ENCODE data around the gene TLL2.

TLL2 gene

GRCh38 chr10:96505150-96506136 lies 8.3 kb downstream of the TLL2 start:
- no peak for DNase-seq

DNA sequence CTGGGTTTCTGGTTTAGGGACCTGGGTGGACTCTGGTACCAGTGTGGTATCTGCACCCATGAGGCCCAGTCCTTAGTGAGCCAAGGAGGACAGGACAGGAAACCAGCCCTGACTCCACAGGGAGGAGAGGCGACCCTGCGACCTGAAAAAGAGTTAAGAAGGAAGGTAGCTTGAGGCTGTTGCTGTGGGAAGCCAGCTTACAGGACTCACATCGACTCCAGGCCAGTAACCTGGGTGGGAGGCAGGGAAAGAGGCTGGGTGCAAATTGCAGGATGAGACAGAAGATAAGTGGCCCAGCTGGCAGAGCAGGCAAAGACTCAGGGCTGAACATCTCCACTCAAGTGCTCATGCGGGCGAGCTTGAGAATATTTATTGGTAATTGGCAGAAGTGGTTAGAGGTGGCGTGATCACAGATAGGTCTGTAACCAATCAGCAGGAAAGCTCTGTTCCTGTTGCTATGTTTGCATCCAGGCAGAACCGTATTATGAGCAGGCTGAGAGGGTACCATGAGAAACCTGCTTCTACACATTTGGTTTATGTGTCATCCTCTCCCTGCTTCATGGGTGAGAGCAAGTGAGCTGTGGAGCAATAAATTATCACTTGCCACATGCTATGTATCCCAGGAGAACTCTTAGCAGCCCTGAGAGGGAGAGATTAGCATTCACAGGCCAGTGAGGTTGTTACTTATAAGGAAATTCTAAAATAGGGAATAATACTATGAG lies 11.0 kb downstream of the TLL2 start:
- DNase-seq = peak; percentile 63

DNA sequence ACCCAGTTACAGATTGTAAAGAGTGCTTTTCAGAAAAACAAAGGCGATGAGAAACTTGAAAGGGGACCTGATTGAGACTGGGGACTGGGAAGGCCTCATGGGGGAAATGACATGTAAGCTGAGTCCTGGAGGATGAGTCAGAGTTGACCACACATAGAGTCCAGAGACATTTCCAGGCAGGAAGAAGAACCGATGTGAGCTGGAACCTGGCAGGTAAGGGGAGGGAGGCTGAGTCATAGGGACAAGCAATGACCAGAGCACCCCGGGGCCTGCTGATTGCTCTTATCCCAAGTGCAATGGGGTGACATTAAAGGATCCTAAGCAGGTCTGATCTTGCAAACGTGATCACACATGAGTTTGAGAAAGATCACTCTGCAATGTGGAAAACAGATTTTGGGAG lies 11.7 kb downstream of the TLL2 start:
- DNase-seq = no peak

GRCh38 chr10:96500519-96500918 lies 13.2 kb downstream of the TLL2 start:
- no peak for DNase-seq

GRCh38 chr10:96500050-96500449 lies 13.7 kb downstream of the TLL2 start:
- DNase-seq = no peak

- no peak for DNase-seq
These were observed 16.3 kb downstream of the TLL2 start for GRCh38 chr10:96497391-96497790.

DNA sequence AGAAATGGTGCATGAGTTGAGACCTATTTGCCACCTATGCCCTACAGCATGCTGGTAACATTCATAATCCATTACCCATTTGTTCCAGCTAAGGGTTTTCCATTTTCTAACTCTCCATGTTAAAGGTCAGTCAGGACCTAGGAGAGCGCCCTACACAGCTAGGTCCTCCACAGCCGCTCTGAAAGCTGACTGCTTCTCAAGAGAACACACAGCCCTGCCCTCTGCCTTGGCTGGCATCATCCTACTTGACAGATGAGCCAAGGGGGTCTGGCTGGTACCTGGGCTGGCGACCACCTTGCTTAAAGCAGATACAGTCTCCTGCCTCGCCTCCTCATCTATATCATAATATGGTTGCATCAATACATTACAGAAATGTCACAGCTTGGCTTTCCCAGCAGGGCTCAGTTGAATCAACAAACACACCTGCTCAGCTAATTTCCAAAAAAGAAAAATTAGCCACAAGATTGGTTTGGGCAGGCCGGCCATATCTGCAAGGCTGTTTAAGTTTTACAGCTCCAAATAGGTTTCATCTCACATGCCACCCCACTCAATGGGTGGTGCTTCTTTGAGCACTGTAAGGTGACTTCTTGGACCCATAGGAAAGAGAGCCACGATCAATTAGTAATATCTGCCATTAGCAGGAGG lies 17.3 kb downstream of the TLL2 start:
- no peak for DNase-seq

GRCh38 chr10:96495544-96495943 lies 18.2 kb downstream of the TLL2 start:
- no peak for DNase-seq

DNA sequence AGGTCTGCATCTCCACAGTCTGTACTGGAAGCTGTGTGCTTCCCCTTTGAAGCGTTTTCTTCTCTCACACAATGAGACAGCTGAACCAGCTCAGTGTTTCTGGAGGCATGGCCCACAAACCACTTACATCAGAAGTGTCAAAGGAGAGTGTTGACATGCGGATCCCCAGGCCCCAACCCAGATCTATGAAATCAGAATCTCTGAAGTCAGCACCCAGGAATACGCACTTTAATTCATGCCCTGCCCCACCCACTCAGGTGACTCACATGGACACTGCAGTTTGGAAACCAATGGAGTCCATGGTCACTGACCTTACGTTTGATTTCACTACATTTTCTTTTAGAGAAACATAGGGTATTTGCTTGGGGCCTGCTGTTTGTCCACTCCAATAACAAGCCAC lies 19.0 kb downstream of the TLL2 start:
- no peak for DNase-seq

DNA sequence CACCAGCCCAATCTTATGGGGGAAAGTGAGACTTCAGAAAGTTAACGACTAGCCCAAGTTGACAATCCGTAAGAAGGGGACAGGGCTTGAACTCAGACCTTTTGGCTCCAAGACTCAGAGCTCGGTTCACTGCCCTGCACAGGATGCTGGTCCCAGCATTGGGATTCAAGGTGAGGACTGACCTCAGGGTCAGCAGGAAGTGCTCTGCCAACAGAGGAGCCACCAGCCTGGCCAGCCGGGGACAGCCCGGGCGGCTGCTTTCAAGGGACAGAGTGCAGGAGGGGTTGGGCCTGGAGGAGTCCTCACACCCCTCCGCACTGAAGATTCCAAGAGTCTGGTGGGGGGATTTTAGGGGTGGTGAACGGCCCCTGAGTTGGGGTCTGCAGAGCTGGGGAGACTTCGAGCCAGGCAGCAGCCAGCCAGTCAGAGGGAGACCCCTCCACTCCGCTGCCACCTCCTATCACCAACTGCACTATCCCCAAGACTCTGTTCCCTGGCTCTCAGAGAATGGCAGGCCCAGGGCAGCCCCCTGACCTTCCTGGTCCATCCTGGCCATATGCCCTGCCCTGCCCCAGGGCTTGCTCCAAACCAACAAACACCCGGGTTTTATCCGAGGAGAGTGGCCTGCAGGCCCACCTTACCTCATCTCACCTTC lies 19.7 kb downstream of the TLL2 start:
- DNase-seq = no peak

DNA sequence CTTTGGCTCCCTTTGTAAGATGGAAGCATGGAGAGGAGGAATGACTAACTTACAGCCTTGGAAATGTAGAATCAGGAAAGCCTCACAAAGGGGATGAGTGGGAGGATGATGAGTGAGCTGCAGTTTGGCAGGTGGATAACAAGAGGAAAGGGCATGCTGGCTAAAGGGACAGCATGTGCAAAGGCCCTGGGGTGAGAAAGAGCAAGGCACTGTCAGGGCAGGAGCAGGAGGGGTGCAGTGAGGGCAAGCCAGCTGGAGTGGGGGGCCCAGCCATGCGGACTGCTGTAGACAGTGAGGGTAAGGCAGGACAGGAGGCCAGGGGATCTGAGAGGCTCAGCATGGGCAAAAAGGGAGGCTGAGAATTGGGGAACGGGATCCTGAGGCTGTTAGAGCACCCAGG lies 20.5 kb downstream of the TLL2 start:
- DNase-seq = no peak

DNA sequence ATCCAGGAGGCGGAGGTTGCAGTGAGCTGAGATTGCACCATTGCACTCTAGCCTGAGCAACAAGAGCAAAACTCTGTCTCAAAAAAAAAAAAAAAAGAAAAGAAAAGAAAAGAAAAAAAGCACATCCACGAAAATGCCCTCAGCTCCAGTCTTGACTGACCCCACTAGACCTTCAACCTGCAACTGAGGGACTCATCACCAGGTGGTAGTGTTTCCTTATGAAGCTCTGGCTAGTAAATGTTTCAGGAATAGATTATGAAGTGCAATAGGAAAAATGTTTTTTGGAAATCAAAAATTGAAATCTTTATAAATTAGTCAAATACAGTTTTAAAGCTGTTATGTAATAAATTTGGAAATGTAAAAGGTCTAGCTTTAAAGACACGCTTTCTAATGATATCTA lies 22.4 kb downstream of the TLL2 start:
- no peak for DNase-seq

GRCh38 chr10:96488161-96488935 lies 25.4 kb downstream of the TLL2 start:
- DNase-seq = no peak

DNA sequence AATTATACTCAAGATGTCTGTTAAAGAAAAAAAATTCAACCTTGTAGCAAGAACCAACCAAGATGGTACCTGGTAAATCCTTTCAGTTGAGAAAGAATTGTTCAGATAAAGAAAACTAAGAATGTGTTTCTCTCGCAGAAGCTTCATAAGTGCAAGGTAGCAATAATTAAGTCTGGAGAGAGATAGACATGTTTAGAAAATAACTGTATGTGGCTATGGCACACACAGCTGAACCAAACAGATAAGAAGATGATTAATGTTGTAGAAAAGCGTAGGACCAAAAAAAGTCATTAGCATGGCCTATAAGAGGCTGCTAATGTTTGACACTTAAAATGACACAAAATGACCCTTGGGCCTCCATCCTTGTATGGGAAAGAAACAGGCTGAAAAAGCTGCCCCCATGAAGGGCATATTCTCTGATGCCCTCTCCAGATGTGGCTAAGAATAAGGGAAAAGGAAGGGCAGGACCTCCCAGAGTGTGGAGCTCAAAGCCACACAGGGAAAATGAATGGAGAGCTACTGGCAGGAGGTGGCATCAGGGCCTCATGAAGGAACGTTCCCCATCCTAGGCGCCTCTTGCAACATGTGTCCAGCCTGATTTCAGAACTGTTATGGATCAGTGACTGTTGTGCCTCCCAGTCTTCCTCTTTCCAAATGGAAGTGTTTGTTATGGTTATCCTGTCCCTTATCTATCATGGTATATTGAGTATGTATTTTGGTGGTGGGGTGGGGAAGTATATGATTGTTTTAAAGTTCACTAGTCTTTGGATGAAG lies 30.7 kb downstream of the TLL2 start:
- DNase-seq = no peak

DNA sequence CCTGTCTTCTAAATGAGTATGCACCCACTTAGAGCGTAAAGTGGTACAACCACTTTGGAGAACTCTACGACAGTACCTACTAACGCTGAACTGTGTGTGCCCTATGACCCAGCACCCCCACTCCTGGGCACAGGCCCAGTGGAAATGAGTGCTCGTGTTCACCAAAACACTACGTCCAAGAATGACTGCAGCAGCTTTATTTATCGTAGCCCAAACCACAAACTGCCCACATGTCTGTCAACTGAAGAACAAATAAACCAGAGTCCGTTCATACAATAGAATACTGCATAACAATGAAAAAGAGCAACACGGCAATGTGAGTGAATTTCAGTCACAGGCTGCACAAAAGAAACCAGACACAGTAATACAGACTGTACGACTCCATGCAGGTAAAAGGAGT lies 35.4 kb downstream of the TLL2 start:
- DNase-seq = no peak

DNA sequence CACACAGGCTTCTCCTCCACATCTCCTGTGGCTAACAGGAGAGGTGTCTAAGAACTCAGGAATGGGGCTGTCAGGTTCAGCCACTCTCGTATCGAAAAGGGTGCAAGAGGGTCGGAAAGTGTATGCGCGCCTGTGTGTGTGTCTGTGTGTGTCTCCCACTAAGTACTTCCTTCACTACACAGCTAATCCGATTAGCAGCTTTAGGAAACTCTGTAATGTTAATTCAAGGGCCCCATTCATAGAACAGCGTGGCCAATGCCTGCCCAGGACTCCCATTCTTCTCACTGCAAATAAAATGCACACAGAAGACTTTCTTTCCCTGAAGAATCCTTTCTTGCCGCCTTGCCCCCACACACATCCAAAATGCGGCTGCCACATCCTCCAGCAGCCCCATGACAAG lies 39.9 kb downstream of the TLL2 start:
- DNase-seq = no peak

DNA sequence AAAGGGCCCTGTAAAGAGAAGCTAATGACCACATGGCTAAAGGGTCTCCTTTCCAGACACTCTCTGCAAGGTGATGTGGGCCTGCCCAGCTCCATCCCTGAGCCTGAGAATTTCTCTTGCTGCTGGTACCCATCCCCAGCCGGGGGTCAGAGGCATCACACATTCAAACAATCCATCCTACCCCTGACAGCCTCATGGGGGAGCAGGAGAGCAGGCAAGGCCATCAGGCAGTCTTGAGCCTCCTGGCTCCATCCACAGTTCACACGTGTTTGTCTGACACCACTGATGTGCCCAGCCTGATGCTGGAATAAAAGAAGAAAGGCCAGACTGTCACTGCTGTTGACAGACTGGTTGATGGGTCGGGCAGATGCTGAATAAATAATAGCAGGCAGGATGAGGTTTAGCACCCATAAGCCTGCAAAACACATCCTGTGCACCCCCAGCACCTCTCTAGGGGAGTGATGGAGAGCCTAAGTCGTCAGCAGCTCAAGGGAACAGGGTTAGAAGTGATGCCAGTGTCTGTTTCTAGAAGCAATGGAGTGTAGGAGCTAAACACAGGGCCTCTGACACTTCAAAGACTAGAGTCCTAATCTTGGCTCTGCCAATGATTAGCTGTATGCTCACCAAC lies 43.5 kb downstream of the TLL2 start:
- DNase-seq = peak; percentile 9

DNA sequence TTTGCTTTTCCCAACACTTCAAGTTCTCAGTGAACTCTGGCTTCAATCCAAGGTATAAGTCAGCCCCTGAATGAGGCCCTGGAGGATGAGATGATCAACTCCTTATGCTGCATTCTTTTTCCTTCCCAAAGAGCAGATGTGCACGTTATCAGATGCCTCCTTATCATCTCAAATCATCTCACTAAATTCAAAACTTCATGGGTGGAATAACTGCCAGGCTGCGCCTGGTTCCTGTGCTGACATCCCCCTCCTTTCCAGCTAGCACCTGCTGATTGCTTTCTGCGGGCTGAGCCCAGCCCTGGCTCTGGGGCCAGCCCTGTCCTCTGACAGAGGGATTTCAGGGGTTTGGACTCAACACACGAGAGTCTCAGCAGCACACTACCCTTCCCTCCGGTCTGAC lies 44.9 kb downstream of the TLL2 start:
- peak; percentile 5 for DNase-seq

DNA sequence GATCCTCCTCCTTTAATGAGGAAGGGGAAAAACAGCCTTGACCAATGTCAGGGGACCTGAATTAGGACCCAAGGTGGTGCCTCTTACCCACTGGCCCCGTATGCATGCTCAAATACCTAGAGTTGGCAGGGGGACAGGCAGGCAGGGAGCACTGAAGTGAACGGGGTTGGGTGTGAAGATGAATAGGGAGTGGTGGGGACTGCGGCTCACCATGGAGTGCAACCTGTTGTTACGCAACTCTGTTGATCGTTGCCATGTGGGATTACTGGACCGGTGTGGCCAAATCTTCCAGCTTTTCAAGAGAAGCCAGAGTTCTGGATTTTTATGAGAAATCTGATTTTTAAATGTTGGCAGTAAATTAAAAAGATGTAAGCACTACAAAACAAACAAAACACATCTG lies 48.1 kb downstream of the TLL2 start:
- DNase-seq = no peak

DNA sequence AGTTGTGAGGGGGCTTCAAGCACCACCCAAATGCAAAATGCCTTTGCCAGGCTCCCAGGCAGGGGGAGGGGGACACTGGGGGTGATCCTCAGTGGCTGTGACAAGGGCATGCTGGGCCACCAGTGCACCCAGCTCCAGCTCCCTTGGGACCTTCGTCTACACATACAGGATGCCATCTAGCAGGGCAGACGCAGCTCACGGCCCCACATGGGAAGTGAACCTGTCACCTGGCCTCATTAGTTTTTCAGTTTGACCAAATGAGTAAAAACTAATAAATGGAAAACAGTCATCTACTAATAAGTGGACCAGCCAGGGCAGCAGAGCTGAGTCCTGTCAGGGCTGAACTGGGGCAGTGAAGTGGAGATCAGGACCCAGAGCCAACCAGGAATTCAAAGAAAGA lies 50.2 kb downstream of the TLL2 start:
- DNase-seq = no peak

DNA sequence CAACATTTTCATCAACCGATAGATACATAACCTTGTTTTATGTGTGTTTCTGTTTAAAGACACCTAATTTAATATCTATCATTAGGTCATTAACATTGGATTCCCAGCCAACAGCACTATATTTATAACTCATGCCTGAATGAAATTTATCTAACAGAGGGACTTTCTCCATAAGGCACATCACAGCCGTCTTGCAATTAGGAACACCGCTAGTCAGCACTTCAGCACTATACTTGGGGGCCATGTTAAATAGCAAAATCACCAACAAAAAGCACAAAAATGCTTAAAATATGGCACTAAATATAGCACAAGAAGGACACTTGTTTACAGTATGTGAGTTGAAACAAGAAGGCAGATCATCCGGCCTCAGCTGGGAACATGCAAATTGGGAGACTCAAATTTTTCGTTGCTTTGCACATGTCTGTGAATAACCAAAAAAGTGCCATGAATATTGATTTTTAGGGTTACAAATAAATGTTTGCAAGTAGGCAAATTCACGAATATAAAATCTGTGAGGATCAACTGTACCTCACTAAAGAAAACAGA lies 51.0 kb downstream of the TLL2 start:
- DNase-seq = no peak
